ENCODE measurements around the gene RASSF5.
"Not testable (repeated sequence)": the region's sequence is repeated elsewhere in the genome, so short reads cannot be mapped to it uniquely, and the experiment has no call there.

The RASSF5 gene

DNA sequence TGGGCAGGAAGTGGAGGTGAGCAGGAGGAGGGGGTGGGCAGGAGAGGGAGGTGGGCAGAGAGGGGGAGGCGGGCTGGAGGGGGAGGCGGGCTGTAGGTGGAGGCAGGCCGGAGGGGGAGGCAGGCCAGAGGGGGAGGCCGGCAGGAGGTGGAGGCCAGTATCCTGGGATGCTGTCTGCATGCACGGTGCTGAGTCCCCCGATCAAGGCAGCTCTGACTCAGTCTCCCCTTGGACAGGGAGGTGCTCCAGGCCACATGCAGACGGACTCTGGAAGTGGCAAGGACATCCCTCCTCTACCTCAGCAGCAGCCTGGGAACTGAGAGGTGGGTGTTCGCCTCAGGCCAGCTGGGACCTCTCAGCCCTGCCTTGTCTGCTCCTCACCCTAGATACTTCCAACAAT, 27.1 kb upstream of the RASSF5 start:
- H3K9me2 ChIP-seq (replicated peaks; ENCODE audit: insufficient read depth, low read length), result no peaks in the 10 kb centered on the region
- H3K4me3 ChIP-seq (ENCODE audit: low read length), result no peak overlapping the region
- no peak overlapping the region for H3K27ac ChIP-seq (ENCODE audit: low read length)
- no peaks in the 10 kb centered on the region for H4K20me1 ChIP-seq (ENCODE audit: insufficient read depth, low read length)
- no peak overlapping the region for H3K9ac ChIP-seq (ENCODE audit: low read length)
- H3K4me2 ChIP-seq (ENCODE audit: low read depth, low read length), result no peak overlapping the region
- no peaks in the 10 kb centered on the region for H3K27me3 ChIP-seq (replicated peaks; ENCODE audit: insufficient read depth, low read length)
- no peaks in the 10 kb centered on the region for H3K36me3 ChIP-seq (replicated peaks; ENCODE audit: insufficient read depth, low read length)
- no peak for DNase-seq
- H3F3A ChIP-seq (ENCODE audit: insufficient read depth, low read length), result peaks cover under 1% of the 10 kb centered on the region; the same call in 1 of the 2 replicates
- no peak overlapping the region for H2AFZ ChIP-seq (ENCODE audit: low read length)
- peaks cover 1% of the 10 kb centered on the region for H3K4me1 ChIP-seq (ENCODE audit: low read length)
- no peaks in the 10 kb centered on the region for H3K9me3 ChIP-seq (replicated peaks; ENCODE audit: insufficient read depth, low read length)
- H3K79me2 ChIP-seq (ENCODE audit: low read length), result peaks cover 6% of the 10 kb centered on the region; the same call in 1 of the 2 replicates
- TF ChIP-seq, protein P1, sequence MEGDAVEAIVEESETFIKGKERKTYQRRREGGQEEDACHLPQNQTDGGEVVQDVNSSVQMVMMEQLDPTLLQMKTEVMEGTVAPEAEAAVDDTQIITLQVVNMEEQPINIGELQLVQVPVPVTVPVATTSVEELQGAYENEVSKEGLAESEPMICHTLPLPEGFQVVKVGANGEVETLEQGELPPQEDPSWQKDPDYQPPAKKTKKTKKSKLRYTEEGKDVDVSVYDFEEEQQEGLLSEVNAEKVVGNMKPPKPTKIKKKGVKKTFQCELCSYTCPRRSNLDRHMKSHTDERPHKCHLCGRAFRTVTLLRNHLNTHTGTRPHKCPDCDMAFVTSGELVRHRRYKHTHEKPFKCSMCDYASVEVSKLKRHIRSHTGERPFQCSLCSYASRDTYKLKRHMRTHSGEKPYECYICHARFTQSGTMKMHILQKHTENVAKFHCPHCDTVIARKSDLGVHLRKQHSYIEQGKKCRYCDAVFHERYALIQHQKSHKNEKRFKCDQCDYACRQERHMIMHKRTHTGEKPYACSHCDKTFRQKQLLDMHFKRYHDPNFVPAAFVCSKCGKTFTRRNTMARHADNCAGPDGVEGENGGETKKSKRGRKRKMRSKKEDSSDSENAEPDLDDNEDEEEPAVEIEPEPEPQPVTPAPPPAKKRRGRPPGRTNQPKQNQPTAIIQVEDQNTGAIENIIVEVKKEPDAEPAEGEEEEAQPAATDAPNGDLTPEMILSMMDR (IDR thresholded peaks at IDR 0.05; ENCODE audit: low read length), result no peak

DNA sequence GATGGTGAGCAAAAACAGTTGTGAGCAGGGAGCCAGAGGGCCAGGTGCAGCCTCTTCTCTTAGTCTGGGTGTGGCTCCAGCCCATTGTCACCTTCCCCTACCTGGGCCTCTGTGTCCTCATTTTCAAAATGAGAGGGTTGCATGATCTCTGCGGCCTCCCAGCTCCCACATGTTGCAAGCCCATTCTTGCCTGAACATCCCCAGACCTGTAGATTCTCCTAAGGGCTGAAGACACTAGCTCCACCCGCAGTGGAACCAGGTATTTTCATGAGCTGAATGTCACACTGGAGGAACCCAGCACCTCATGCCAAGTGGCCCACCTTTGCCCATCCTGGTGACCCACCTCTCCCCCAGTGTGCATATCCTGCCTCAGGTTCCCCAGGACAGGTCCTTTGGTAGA, 24.7 kb upstream of the RASSF5 start:
- Histone ChIP-seq H3K9me3 (replicated peaks; ENCODE audit: insufficient read depth, low read length) (no peaks in the 10 kb centered on the region), H4K20me1 (ENCODE audit: insufficient read depth, low read length) (no peaks in the 10 kb centered on the region), H3K27me3 (replicated peaks; ENCODE audit: insufficient read depth, low read length) (no peaks in the 10 kb centered on the region), H3F3A (ENCODE audit: insufficient read depth, low read length) (no peaks in the 10 kb centered on the region), H3K9me2 (replicated peaks; ENCODE audit: insufficient read depth, low read length) (no peaks in the 10 kb centered on the region), H3K4me3 (ENCODE audit: low read length) (no peak overlapping the region), H2AFZ (ENCODE audit: low read length) (no peak overlapping the region), H3K36me3 (replicated peaks; ENCODE audit: insufficient read depth, low read length) (no peaks in the 10 kb centered on the region), H3K27ac (ENCODE audit: low read length) (no peak overlapping the region), H3K4me1 (ENCODE audit: low read length) (no peaks in the 10 kb centered on the region), H3K9ac (ENCODE audit: low read length) (no peak overlapping the region), H3K4me2 (ENCODE audit: low read depth, low read length) (no peak overlapping the region), H3K79me2 (ENCODE audit: low read length) (no peaks in the 10 kb centered on the region)
- DNase-seq, result no peak
- TF ChIP-seq, protein P1 (IDR thresholded peaks at IDR 0.05; ENCODE audit: low read length), result no peak
- TF ChIP-seq EZH2phosphoT487 (IDR thresholded peaks at IDR 0.05; ENCODE audit: low read length) (no peak), EZH2 (optimal IDR thresholded peaks at IDR 0.05; ENCODE audit: low read depth, low read length) (no peak)

DNA sequence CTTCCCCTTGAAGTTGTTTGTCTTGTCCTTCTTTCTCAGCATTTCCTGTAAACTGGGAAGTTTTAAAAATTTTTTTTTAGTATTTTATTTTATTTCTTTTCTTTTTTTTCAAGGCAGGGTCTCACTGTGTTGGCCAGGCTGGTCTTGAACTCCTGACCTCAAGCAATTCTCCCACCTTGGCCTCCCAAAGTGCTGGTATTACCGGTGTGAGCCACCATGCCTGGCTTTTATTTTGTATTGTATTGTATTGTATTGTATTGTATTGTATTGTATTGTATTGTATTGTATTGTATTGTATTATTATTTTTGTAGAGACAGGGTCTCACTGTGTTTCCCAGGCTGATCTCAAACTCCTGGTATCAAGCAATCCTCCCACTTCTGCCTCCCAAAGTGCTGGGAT, 23.5 kb upstream of the RASSF5 start:
- not testable (repeated sequence) for H3K9me3 ChIP-seq (replicated peaks; ENCODE audit: insufficient read depth, low read length); H3K27me3 ChIP-seq (replicated peaks; ENCODE audit: insufficient read depth, low read length); H4K20me1 ChIP-seq (ENCODE audit: insufficient read depth, low read length); H3K27ac ChIP-seq (ENCODE audit: low read length); DNase-seq; H3K9ac ChIP-seq (ENCODE audit: low read length); H3F3A ChIP-seq (ENCODE audit: insufficient read depth, low read length); H3K4me1 ChIP-seq (ENCODE audit: low read length); H3K79me2 ChIP-seq (ENCODE audit: low read length); H3K9me2 ChIP-seq (replicated peaks; ENCODE audit: insufficient read depth, low read length); H3K4me2 ChIP-seq (ENCODE audit: low read depth, low read length); H2AFZ ChIP-seq (ENCODE audit: low read length); H3K36me3 ChIP-seq (replicated peaks; ENCODE audit: insufficient read depth, low read length); H3K4me3 ChIP-seq (ENCODE audit: low read length)

DNA sequence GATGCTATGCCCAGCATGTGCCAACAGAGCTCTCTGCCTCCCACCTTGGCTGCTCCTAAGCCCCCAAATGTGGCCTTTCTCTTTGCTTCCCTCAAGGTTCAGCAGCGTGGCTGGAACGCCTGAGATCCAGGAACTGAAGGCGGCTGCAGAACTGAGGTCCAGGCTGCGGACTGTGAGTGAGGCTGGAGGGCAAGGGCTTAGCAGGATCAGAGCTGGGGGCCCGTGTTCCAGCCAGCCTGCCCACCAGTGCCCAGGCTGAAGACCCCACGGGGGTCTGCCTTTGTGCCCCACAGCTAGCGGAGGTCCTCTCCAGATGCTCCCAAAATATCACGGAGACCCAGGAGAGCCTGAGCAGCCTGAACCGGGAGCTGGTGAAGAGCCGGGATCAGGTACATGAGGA, 22.4 kb upstream of the RASSF5 start:
- Histone ChIP-seq H3K9me3 (replicated peaks; ENCODE audit: insufficient read depth, low read length) (no peaks in the 10 kb centered on the region), H3F3A (ENCODE audit: insufficient read depth, low read length) (no peaks in the 10 kb centered on the region), H3K4me1 (ENCODE audit: low read length) (no peaks in the 10 kb centered on the region), H2AFZ (ENCODE audit: low read length) (no peak overlapping the region), H4K20me1 (ENCODE audit: insufficient read depth, low read length) (no peaks in the 10 kb centered on the region), H3K27me3 (replicated peaks; ENCODE audit: insufficient read depth, low read length) (no peaks in the 10 kb centered on the region), H3K79me2 (ENCODE audit: low read length) (no peaks in the 10 kb centered on the region), H3K36me3 (replicated peaks; ENCODE audit: insufficient read depth, low read length) (no peaks in the 10 kb centered on the region), H3K9ac (ENCODE audit: low read length) (no peak overlapping the region), H3K4me2 (ENCODE audit: low read depth, low read length) (no peak overlapping the region), H3K4me3 (ENCODE audit: low read length) (no peak overlapping the region), H3K27ac (ENCODE audit: low read length) (no peak overlapping the region), H3K9me2 (replicated peaks; ENCODE audit: insufficient read depth, low read length) (no peaks in the 10 kb centered on the region)
- no peak for DNase-seq
- TF ChIP-seq EZH2 (optimal IDR thresholded peaks at IDR 0.05; ENCODE audit: low read depth, low read length) (no peak), EZH2phosphoT487 (IDR thresholded peaks at IDR 0.05; ENCODE audit: low read length) (no peak)
- TF ChIP-seq, protein P1 (IDR thresholded peaks at IDR 0.05; ENCODE audit: low read length), result no peak

All from MM.1S (cell line).